Neural cell (in vitro differentiated cells): Measurements from ENCODE around the gene DIAPH2. TPM values are rescaled to one million over a fixed set of nuclear protein-coding genes. Genes with fewer than 3 reads are reported as not detected.

ENCODE experiments used
- H2AFZ ChIP-seq: fragments of 200-600, 300-800 bp; sonication (generic), shearing (Covaris generic); 2 replicates; pipeline ENCODE4 v1.6.0; 2014; ENCODE audit warnings: low read depth, mild to moderate bottlenecking, antibody characterized with exemption, low read length, moderate library complexity
- H3F3A ChIP-seq: fragments of 200-600 bp; shearing (Covaris generic); 2 replicates; pipeline ENCODE4 v1.6.1; 2016; ENCODE audit warnings: mild to moderate bottlenecking, moderate library complexity, mixed read lengths, antibody characterized with exemption, low read length; ENCODE audit not compliant: insufficient read depth, poor library complexity, severe bottlenecking
- H3K27ac ChIP-seq: fragments of 200-600, 300-800 bp; sonication (generic), shearing (Covaris generic); 2 replicates; pipeline ENCODE4 v1.5.1; 2014; ENCODE audit warnings: mild to moderate bottlenecking, low read length, moderate library complexity
- H3K27me3 ChIP-seq: fragments of 300-800, 200-600 bp; sonication (generic), shearing (Covaris generic); 2 replicates; pipeline ENCODE4 v1.6.0; 2014; ENCODE audit warnings: mild to moderate bottlenecking, low read depth, low read length, moderate library complexity; ENCODE audit not compliant: insufficient read depth
- H3K36me3 ChIP-seq: fragments of 300-800, 200-600 bp; sonication (generic), shearing (Covaris generic); 2 replicates; pipeline ENCODE4 v1.5.1; 2014; ENCODE audit warnings: mild to moderate bottlenecking, antibody characterized with exemption, low read length, moderate library complexity; ENCODE audit not compliant: insufficient read depth
- H3K4me2 ChIP-seq: fragments of 300-800, 200-600 bp; sonication (generic), shearing (Covaris generic); 2 replicates; pipeline ENCODE4 v1.6.0; 2014; ENCODE audit warnings: mild to moderate bottlenecking, low read length
- H3K4me3 ChIP-seq: fragments of 300-800, 200-600 bp; sonication (generic), shearing (Covaris generic); 2 replicates; pipeline ENCODE4 v1.5.1; 2014; ENCODE audit warnings: mild to moderate bottlenecking, low read length, moderate library complexity
- H3K79me2 ChIP-seq: fragments of 200-600 bp; shearing (Covaris generic); replicated peaks from 2 replicates; pipeline ENCODE4 v1.6.0; 2014; ENCODE audit warnings: mild to moderate bottlenecking, low read length, moderate library complexity; ENCODE audit not compliant: insufficient read depth
- H3K9ac ChIP-seq: fragments of 300-800, 200-600 bp; sonication (generic), shearing (Covaris generic); 2 replicates; pipeline ENCODE4 v1.6.1; 2016; ENCODE audit warnings: mild to moderate bottlenecking, low read length, mixed read lengths
- H3K9me2 ChIP-seq: fragments of 200-600 bp; shearing (Covaris generic); 2 replicates; pipeline ENCODE4 v1.6.1; 2016; ENCODE audit warnings: mild to moderate bottlenecking, low read length, mixed read lengths; ENCODE audit not compliant: insufficient read depth
- H3K9me3 ChIP-seq: fragments of 200-600, 300-800 bp; sonication (generic), shearing (Covaris generic); 2 replicates; pipeline ENCODE4 v1.6.1; 2016; ENCODE audit warnings: mild to moderate bottlenecking, mixed run types, low read length, moderate library complexity, mixed read lengths
- H4K20me1 ChIP-seq: fragments of 200-600 bp; shearing (Covaris generic); 2 replicates; pipeline ENCODE4 v1.6.1; 2016; ENCODE audit warnings: mild to moderate bottlenecking, mixed run types; ENCODE audit not compliant: insufficient read depth
- CTCF ChIP-seq: fragments of 450-650 bp; IDR thresholded peaks from 2 replicates; pipeline ENCODE4 v1.5.1; 2014; ENCODE audit warnings: antibody characterized with exemption, mild to moderate bottlenecking, moderate library complexity; ENCODE audit not compliant: poor library complexity, severe bottlenecking
- EP300 ChIP-seq: fragments of 450-650 bp; conservative IDR thresholded peaks from 2 replicates; pipeline ENCODE4 v1.6.1; 2014; ENCODE audit warnings: antibody characterized with exemption, mild to moderate bottlenecking, moderate library complexity; ENCODE audit not compliant: poor library complexity, severe bottlenecking
- EZH2 ChIP-seq: fragments of 200-600, 300-800 bp; shearing (Covaris generic), sonication (generic); IDR thresholded peaks from 2 replicates; pipeline ENCODE4 v1.6.1; 2014; ENCODE audit warnings: antibody characterized with exemption, low read length, borderline replicate concordance, mild to moderate bottlenecking; ENCODE audit not compliant: insufficient read depth, poor library complexity, severe bottlenecking
- MXI1 ChIP-seq: fragments of 450-650 bp; conservative IDR thresholded peaks from 2 replicates; pipeline ENCODE4 v1.6.1; 2014; ENCODE audit warnings: antibody characterized with exemption, mild to moderate bottlenecking; ENCODE audit not compliant: poor library complexity, severe bottlenecking
- POLR2AphosphoS5 ChIP-seq: IDR thresholded peaks from 2 replicates; pipeline ENCODE4 v1.6.1; 2012
- RAD21 ChIP-seq: fragments of 450-650 bp; conservative IDR thresholded peaks from 2 replicates; pipeline ENCODE4 v1.6.1; 2014; ENCODE audit warnings: antibody characterized with exemption, mild to moderate bottlenecking, moderate library complexity
- REST ChIP-seq: IDR thresholded peaks from 2 replicates; pipeline ENCODE4 v1.6.1; 2012; ENCODE audit warnings: borderline replicate concordance
- SMC3 ChIP-seq: fragments of 450-650 bp; conservative IDR thresholded peaks from 2 replicates; pipeline ENCODE4 v1.6.1; 2014; ENCODE audit warnings: antibody characterized with exemption, mild to moderate bottlenecking, moderate library complexity; ENCODE audit not compliant: poor library complexity
- TAF1 ChIP-seq: IDR thresholded peaks from 2 replicates; pipeline ENCODE4 v1.6.1; 2012; ENCODE audit warnings: low read depth
- polyA plus RNA-seq: library from polyadenylated mRNA; depleted of rRNA; stranded (reverse); fragments of >200 nt; gene quantifications from 2 replicates; pipeline ENCODE4 v1.2.3, GENCODE V29; 2014

DIAPH2 gene
- polyA plus RNA-seq, 1 donor from 2014 or later: 0.07 TPM

GRCh38 chrX:97619499-97619898 lies 934.9 kb downstream of the DIAPH2 start:
- no peaks in the 10 kb centered on the region for H3K36me3 ChIP-seq
- H3K27ac ChIP-seq: no peak overlapping the region
- H3F3A ChIP-seq: no peaks in the 10 kb centered on the region
- H3K9ac ChIP-seq: no peak overlapping the region
- no peak overlapping the region for H3K4me3 ChIP-seq
- H3K79me2 ChIP-seq: no peaks in the 10 kb centered on the region
- no peaks in the 10 kb centered on the region for H4K20me1 ChIP-seq
- no peaks in the 10 kb centered on the region for H3K27me3 ChIP-seq
- no peak overlapping the region for H2AFZ ChIP-seq
- no peak for TF ChIP-seq EZH2
- no peak overlapping the region for H3K4me2 ChIP-seq
- H3K9me3 ChIP-seq: no peaks in the 10 kb centered on the region
- no peaks in the 10 kb centered on the region for H3K9me2 ChIP-seq

DNA sequence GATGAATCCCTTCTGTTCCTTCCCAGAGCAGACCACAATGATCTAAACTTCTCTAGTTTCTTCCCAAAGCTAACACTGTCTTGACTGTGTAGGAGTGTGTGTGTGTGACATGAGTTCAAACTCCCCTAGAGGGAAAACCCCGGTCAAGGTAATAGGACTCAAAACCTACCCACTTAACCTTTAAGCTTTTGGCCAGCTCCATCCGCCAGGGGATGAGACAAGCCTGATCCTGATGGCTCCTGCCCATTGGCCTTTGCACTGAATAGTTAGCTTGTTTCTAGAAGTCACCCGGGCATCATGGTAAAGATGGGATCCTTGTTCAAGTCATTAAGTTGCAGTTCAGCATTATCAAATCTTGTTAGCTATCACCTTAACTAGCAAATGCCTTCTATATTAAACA lies 937.5 kb downstream of the DIAPH2 start:
- Histone ChIP-seq H3K9ac (no peak overlapping the region), H3K4me2 (no peak overlapping the region), H3K27me3 (no peaks in the 10 kb centered on the region), H4K20me1 (no peaks in the 10 kb centered on the region), H3K4me3 (no peak overlapping the region), H3K27ac (no peak overlapping the region), H3F3A (no peaks in the 10 kb centered on the region), H2AFZ (no peak overlapping the region), H3K79me2 (no peaks in the 10 kb centered on the region), H3K36me3 (no peaks in the 10 kb centered on the region), H3K9me3 (no peaks in the 10 kb centered on the region), H3K9me2 (no peaks in the 10 kb centered on the region)
- TF ChIP-seq MXI1: no peak

DNA sequence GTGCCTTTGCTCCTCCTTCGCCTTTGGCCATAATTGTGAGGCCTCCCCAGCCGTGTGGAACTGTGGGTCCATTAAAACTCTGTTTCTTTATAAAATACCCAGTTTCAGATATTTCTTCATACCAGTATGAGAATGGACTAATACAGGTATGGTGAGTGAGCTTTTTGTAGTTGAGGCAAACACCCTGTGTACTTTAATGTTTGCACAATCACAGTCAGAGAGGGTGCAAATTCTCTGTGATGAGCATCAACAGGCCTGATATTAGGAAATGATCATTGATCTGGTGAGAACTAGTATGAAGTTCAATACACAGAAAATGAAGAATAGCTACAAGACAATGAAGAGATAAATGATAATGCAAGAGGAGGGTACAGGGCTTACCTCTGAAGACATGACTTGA lies 943.7 kb downstream of the DIAPH2 start:
- Histone ChIP-seq H4K20me1 (no peaks in the 10 kb centered on the region), H3F3A (no peaks in the 10 kb centered on the region)

More for the DNA sequence above, 943.7 kb downstream of the DIAPH2 start:
- Histone ChIP-seq H3K9me2 (no peaks in the 10 kb centered on the region), H2AFZ (no peak overlapping the region), H3K4me3 (no peak overlapping the region), H3K36me3 (no peaks in the 10 kb centered on the region), H3K9me3 (no peaks in the 10 kb centered on the region), H3K27me3 (no peaks in the 10 kb centered on the region), H3K9ac (no peak overlapping the region), H3K79me2 (no peaks in the 10 kb centered on the region), H3K27ac (no peak overlapping the region), H3K4me2 (no peak overlapping the region)
- TF ChIP-seq REST (no peak), MXI1 (no peak), SMC3 (no peak), TAF1 (no peak), CTCF (no peak), EZH2 (no peak), EP300 (no peak), POLR2AphosphoS5 (no peak), RAD21 (no peak)
